T follicular helper cell (primary cell): Measurements from ENCODE around the gene SNTG2.

ENCODE experiments used
- DNase-seq: peaks from one replicate; pipeline ENCODE4 v3.0.0-alpha.2; 2020; ENCODE audit warnings: low read depth

The SNTG2 gene

DNA sequence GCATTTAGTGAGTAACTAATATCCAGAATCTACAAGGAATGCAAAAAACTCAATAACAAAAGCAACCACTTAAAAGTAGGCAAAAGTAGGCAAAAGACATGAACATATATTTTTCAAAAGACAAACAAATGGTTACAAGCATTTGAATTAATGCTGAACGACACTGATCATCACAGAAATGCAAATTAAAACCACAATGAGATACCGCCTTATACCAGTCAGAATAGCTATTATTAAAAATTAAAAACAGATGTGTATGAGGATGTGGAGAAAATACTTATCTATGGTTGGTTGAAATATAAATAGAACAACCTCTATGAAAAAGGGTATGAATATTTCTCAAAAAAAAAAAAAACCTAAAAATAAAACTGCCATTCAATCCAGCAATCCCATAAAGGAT lies 51.7 kb downstream of the SNTG2 start:
- DNase-seq: no peak

DNA sequence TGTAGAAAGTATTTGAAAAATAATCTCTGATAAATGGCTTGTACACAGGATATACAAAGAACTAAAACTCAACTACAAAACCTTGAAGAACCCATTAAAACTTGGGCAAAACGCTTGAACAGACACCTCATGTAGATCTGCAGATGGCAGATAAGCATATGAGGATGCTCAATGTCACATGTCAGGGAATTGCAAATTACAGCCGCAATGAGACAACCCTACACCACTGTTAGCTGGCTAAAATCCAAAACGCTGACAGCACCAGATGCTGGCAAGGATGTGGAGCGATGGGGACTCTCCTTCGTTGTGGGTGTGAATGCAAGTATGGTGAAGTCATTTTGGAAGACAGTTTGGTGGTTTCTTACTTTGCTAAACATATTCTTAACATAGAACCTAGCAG lies 53.7 kb downstream of the SNTG2 start:
- no peak for DNase-seq

DNA sequence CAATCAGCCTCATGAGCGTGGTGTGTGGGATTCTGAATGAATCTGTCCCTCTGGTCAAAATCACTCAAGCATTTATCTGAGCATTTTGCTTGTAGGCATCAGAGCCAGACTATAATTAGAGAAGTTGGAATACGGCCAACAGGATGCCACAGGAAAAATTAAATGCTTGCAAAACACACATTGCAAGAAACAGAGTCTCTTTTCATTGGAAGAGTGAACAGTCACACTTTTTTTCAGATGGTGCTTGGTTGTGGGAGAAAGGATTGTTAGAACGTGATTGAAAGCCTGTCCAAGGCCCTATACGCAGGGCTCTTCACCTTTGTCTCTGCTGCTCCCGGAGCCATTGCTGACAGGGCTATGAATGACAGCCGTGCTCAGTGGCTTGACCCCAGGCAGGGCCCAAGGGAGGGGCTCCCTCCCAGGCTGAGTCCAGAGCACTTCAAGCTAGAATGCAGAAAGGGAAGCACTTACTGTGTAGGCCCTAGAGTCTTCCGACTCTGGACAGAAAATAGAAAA lies 59.8 kb downstream of the SNTG2 start:
- DNase-seq: no peak

DNA sequence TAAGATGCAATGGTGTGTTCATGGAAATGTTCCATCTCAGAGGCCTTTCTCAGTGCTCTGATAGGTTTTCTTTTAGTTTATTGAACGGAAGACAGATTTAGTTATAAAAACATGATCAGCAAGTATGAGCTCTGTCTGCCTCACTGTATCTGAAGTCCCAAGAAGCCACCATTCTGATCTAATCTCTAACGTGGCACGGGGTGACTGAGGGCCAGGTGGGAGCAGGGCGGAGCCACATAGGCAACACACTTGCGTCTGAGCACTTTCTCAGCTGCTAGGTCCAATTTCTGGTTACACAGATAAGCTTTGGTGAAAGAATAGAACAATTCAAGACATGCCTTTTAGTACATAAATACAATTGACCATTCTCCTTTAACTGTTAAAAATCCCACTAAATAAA lies 60.4 kb downstream of the SNTG2 start:
- no peak for DNase-seq

DNA sequence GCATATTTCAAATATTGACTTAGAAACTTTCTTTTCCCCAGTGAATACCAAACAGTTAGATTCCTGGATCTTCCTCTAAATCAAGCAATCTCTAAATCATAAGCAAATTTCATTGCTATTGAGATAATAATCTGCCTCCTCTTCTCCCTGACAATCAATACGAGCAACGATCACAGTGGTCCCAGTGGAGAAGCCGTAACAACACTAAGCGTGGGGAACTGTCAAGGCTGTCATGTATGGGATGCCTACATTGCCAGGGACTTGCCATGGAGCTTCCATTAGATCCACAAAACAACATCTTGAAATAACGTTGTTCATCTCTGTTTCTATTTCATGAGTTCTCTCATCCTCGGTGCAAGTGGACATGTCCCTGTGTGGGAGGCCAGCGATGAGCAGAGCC lies 61.3 kb downstream of the SNTG2 start:
- DNase-seq: no peak

DNA sequence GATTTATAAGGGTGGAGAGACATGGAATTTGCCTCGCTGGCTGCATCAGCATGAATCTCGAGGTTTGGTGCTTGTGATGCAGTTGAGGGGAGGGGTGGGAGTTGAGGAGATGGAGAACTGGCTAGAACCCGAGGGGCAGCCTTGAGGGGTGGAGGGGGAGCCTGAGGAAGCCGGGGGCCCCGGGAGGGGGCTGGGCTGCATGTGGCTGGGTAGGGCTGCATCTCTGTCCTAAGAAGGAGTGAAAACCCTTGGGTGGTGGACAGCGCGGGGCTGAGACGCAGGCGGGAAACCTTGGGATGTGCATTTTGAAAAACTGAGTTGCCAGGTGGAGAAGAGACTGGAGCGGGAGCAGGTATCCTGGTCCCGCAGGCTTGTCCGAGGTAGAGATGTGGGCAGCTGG lies 64.2 kb downstream of the SNTG2 start:
- no peak for DNase-seq

DNA sequence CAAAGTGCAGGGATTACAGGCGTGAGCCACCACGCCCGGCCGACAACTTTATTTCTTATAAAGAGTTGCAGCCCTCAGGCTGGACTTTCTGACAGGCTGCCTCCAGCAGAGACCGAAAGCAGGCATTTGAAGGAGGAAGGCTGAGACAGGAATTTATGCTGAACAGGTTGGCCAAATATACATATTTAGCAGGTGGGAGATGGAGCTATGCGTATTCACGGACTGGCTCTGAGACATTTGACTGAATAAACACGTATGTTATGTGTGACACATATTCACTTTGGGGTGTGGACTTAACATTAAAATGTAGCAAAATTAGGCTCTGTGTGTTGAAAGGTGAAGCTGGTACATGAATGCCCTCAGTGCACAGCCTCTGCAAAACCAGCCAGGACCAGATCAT lies 65.9 kb downstream of the SNTG2 start:
- no peak for DNase-seq

DNA sequence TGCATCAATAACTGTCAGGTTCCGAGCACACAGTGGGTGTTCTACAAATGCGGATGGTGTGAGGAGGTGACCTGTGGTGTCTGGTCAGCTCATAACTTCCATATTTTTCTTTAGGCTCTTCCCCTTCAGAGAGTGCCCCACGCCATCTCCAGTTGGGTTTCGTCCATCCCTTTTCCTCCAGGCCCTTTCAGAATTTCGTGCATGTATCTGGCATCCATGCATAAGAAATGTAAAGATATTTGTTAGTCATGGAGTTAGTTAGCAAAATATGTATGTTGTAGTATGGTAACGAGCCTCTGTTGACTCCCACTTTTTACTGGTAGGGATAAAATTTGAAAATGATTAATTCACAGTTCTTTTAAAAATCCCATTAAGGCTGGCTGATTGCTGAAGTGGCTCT lies 67.2 kb downstream of the SNTG2 start:
- DNase-seq: no peak

DNA sequence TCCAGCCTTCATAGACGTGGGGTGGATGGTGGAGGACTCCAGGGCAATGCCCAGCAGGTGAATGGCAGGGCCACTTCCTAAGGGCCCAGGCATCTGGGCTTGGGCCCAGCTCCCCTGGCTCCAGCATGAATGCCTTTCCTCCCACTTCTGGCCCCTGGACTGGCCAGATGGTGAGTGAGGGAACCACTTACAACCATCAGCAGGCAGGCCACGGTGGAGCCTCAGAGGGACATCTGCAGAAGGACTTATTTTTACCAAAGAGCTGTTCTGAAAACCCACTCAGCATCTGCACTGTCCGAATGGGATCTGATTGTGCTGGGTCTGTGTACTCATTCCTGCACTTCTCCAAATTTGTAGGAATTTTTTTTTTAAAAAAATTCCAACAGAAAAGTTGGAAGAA lies 69.6 kb downstream of the SNTG2 start:
- DNase-seq: no peak

DNA sequence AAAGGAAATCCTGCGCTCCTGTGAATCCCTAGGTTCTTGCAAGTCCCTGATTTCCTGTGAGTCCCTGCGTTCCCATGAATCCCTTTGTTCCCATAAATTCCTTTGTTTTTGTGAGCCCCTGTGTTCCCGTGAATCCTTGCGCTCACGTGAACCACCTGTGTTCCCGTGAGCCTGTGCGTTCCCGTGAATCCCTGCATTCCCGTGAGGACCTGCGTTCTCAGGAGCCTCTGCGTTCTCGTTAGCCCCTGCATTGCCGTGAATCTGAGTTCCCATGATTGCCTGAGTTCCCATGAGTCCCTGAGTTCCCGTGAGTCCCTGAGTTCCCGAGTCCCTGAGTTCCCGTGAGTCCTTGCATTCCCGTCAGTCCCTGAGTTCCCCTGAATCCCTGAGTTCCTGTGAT lies 71.5 kb downstream of the SNTG2 start:
- DNase-seq: no peak

DNA sequence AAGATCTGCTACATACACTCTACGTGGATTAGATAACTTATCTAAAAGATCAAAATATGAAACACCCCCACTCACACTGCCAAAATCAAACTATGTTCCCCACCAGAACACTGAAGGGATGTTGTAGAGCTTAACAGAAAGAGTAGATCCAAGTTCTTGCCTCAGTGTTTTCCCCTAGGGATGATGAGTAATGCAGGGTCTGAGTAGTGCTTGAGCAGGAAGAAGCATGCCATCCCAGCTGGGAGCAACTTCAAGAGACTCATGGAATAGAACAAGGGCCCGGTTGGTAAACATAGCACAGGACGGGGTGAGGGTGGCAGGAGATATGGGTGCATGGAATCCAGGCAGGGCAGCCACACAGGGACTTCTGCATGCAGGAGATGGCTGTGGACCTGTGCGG lies 74.3 kb downstream of the SNTG2 start:
- no peak for DNase-seq

DNA sequence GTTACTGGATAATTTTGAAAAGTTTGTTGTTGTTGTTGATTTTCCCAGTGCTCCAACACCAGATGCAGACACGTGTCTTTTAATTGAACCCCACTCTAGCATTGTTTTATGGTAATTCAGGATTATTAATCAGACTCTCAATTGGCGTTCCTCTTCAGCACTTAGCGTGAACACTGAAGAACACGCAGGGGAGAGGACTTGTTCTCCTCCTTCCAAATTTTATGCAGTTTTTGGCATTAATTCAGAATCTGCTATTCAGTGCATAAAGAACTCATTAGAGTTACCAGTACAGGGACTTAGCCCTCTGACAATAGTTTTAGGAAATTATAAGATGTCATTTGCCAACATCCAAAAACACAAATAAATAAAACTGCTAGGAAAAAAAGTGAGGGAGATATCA lies 75.5 kb downstream of the SNTG2 start:
- DNase-seq: no peak

DNA sequence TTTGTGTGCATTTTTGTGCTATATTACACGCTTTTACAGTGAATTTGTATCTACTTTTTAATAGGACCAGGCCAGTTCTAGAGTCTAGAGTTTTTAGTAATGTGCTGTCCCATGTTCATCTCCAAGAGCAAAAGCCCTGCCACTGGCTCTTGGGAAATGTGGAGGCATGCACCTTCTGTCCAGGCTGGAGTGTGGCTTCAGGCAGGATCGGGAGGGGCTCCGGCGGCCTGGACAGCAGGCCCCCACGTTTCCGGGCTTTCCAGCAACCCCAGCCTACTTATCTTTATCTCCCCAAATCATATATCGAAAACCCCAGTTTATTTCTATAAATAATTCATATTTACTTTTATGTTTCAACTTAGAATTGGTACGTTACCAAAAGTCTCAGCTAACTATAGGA lies 78.2 kb downstream of the SNTG2 start:
- no peak for DNase-seq

DNA sequence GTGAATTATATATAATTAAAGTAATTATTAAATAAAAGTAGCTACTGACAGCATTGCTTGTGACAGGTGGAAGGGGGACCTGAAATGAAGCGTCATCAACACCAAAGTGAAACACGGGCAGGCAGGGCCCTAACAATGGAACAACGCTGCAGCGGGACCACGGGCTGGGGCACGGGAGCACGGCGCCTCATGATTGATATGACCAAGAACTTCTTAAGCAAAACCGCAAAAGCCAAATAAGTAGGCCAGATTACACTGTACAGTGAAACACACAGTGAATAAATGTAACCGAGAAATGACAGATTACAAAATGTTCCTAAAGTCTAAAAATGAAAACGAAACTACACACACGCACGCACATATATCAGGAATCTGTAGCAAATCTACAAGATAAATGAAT lies 81.4 kb downstream of the SNTG2 start:
- DNase-seq: no peak

DNA sequence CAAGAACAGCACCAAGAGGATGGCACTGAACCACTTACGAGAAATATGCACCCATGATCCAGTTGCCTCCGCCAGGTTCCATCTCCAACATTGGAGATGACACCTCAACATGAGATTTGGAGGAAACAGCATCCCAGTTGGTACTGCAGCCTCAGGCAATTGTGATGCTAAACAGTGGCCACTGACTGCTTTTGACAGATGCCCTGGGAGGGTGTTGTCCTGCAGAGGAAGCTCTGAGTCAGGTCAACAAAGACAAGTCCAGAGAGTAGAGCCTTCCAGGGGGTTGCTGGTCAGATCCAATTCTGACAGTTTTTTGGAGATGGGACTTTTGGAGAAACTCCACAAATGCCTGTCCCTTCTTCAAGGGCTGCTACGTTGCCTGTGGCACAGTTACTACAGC lies 82.4 kb downstream of the SNTG2 start:
- DNase-seq: no peak

DNA sequence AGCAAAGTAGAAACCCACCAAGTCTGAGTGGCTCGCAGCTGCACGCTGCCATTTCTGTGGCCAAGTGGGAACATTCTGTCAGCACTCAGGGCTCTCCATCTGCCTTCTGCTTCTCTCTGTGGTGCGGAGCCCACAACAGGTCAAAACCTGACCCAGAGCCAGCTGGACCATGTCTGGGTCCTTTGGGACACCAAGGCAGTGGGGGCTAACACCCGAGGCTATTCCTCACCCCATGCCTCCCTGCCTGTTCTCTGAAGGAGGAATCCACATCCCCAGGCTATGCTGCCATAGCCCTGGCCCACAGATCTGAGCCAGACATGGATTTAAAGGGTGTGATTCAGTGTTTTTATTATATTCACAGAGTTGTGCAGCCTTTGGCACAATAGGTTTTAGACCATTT lies 86.4 kb downstream of the SNTG2 start:
- no peak for DNase-seq

DNA sequence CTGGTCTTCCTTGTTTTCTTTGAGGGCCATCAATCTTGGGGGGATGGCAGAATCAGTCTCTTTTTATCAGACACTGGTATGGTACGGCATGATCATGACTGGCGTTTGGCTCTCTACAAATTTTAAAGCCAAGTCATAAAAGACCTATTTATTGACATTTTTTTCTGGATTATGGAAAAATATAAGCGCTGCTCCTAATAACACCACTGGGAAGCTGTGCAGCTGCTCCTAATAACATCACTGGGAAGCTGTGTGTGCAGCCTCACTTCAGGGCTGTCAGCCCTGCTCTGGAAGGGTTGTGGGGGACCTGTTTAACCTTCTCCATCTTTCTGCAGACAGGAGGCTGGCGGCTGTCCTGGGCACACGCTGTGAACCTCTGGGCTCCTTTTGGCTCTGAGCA lies 88.9 kb downstream of the SNTG2 start:
- no peak for DNase-seq

DNA sequence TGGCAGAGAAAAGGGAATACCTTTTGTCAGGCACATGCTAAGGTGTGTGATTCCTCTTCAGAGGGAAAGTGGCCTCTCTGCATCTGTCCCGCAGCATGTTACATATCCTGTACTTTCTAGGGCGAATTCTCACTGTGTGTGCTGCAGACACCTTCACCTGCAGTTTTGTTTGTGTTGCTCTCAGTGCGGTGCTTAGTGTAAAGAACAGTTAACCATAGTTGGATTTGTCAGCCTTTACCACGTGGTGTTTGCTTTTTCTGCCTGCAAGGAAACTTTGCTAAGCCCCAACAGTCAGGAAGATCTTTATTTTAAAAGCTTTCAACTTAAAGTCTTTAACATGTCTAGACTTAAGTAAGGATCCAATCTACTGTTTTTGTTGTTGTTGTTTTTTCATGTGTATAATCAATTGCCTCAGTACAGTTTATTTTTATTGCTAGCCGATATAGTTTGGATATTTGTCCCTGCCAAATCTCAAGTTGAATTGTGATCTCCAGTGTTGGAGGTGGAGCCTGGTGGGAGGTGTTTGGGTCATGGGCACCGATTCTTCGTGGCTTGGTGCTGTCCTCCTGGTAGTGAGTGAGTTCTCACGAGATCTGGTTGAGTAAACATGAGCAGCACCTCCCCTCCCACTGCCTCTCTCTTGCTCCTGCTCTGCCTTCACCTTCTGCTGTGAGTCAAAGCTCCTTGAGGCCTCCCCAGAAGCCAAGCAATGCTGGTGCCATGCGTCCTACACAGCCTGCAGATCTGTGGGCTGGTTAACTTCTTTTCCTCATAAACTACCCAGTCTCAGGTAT lies 90.6 kb downstream of the SNTG2 start:
- no peak for DNase-seq

DNA sequence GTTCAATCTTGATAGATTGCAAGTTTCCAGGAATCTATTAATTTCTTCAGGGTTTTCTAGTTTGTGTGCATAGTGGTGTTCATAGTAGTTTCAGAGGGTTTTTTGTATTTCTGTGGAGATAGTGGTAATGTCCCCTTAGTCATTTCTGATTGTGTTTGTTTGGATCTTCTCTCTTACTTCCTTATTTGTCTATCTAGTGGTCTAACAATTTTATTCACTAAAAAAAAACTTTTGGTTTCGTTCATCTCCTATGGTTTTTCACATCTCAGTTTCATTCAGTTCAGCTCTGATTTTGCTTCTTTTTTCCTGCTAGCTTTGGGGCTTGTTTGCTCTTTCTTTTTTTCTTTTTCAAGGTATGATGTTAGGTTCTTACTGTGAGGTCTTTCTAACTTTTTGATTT lies 94.5 kb downstream of the SNTG2 start:
- no peak for DNase-seq

DNA sequence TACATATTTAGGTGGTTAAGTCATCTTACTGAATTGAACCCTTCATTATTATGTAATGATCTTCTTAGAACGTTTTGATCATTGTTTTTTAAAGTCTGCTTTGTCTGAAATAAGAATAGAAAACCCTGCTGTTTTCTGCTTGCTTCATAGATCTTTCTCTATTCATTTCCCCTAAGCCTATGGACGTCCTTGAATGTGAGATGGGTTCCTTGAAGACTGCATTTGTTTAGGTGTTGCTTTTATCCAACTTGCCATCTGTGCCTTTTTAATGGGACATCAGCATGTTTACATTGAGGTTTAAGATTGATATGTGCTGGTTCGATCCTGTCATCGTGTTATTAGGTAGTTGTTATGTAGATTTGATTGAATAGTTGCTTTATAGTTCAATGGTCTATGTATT lies 95.4 kb downstream of the SNTG2 start:
- DNase-seq: no peak

DNA sequence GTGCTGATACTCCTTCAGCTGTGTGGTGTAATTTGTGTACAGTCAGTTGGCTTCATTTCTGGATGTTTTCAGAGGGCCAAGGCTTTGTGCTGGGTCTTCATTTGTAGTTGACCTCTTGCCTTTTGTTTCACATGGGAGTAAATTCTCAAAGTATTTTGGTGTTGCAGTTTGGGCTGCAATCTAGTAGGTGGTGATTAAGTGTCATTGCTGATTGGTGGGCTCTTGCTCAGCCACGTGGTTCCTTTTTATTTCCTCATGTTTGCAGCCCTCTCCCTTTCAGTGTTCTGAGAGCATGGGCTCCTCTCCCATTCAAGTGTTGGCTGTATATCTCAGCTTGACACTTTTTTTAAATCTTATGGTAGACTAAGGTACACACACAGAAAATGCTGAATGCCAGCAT lies 96.8 kb downstream of the SNTG2 start:
- no peak for DNase-seq

DNA sequence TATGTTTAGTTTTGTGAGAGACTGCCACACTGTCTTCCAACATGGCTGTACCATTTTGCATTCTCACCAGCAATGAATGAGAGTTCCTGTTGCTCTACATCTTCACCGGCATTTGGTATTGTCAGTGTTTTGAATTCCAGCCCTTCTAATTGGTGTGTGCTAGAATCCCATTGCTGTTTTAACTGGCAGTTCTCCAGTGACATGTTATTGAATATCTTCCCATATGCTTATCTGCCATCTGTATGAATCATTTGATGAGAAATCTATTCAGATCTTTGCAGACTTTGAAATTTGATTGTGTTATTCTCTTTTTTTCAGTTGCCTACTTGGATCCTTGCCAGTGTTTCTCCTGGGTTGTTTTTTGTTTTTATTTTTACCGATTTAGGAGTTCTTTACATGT lies 99.0 kb downstream of the SNTG2 start:
- DNase-seq: no peak

DNA sequence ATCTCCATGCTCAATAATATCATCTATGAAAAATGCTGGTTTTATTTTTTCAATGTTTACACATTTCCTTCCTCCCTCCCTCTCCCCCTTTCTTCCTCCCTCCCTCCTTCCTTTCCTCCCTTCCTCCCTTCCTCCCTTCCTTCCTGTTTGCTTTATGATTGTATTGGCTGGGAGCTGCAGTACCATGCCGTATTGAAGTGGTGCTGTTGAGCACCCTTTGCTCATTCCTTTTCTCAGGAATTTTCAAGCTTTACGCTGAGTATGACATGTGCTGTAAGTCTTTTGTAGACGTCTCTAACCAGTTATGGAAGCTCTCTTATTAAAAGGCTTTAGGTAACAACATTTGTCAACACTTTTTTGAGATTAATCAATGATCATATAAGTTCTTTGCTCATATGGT lies 100.4 kb downstream of the SNTG2 start:
- DNase-seq: no peak

DNA sequence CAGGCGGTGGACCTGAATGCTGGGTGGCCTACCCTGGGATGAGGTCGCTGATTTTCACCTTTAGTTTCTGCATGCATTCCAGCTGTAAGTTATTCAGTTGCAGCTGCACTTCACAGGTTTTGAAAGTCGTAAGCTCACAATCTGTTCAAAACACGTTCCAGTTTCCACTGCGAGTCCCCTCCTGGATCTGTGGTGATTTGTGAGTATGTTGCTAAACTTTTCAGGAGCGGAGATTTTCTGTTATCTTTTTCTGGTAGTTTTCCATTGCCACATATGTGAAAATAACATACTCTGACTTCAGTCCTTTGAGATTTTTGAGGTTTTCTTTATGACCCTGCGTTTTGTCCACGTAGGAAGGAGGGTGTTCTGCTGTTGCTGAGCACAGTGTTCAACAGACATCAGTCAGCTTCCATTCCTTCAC lies 102.1 kb downstream of the SNTG2 start:
- DNase-seq: no peak
